DMS53 treated with DMSO at 0.1 percent for 48 hours (cell line): ENCODE results near the gene CCT6B.

Source experiments
- DNase-seq: peaks from one replicate; lab custom pipeline; 2025; ENCODE audit not compliant: unreplicated experiment; lab: John Stamatoyannopoulos, UW

Gene CCT6B

DNA sequence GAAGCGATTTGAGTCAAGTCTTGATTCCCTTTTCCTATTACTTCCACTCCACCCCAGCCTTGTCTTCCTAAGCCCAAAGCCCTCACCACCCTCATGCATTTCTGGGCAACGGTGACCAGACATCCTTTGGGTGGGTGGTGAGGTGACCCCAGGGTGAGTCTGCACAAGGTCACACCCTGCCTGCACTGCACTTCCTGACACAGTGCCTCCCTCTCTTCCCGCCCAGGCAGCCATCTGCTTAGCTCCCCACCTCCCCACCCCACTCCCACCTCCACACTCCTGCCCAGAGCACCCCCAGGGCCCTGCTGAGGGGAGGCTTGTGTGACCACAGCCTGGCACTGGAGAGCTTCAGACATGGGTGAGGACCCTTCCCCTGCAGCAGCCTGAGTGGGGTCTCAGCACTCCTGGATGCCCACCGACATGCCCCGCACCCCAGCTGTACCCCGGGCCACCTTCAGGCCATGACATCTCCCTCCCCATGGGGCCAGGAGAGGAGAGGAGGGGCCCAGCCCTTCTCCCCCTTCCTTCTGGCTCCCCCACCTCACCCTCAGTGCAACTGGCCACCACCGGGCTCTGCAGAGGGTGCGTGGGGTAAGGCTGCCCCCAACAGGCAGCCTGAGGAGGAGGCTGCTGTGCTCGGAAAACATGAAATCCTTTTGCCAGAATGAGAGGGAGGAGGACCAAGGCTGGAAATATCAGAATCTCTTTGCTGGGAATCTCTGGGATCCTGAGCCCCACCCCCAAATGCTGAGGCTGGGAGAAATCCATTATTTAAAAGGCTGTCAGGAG, 68.6 kb downstream of the CCT6B start:
- DNase-seq: no peak

GRCh38 chr17:34886831-34887230, 74.4 kb downstream of the CCT6B start:
- no peak for DNase-seq

DNA sequence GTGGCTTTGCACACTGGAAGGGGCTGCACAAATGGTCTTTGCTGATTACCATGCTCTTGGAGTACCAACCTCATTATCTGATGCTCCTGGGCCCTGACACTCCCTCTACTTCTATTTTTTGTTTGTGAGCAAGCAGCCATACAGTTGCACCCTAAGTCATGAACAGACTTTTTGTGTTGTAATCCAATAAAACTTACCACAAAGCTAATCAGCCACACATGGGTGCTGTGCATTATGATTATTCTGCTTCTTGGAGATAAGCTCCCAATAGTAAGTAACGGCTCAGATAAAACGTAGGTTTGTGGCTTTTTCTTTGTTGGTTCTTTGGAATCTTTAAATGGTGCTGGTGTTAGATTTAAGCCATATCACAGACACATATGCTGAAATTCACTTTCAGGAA, 76.2 kb downstream of the CCT6B start:
- DNase-seq: no peak

- no peak for DNase-seq
Observed at GRCh38 chr17:34884597-34884996, 76.7 kb downstream of the CCT6B start.

DNA sequence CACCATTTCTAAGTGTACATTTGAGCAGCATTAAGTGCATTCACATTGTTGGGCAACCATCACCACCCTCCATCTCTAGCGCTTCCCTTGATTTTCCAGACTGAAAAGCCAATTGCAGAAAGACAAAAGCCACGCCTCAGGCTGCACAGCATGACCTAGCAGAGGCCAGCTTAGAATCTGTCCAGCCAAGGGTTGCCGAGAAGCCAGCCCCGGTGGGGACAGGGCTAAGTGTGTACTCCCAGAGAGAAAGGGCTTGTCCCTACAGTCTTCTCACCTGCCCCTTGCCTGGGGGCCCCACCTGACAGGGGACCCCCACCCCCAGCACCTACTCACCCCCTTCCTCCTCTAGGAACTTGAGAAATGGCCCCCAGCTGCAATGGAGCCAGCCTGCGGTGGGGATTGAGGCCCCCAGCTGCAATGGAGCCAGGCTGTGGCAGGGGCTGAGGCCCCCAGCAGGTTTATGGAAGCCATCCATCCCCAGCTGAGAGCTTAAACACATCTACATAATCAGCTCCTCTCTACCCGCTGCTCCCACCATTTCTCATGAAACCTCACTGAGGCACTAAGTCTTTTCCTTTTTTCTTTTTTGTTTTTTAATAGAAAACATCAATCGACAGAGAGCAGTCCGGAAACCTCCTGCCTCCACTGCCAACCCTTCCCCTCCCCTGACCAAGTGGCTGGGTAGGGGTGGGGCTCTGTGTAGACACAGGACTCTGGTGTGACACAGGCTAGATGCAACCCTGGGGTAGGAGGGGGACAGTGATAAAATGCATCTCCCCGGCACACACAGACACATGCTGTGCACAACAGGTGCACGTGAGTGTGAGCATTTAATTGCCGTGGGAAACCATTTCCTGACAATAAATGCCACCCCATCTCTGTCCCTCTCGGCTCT, 77.9 kb downstream of the CCT6B start:
- DNase-seq: no peak

DNA sequence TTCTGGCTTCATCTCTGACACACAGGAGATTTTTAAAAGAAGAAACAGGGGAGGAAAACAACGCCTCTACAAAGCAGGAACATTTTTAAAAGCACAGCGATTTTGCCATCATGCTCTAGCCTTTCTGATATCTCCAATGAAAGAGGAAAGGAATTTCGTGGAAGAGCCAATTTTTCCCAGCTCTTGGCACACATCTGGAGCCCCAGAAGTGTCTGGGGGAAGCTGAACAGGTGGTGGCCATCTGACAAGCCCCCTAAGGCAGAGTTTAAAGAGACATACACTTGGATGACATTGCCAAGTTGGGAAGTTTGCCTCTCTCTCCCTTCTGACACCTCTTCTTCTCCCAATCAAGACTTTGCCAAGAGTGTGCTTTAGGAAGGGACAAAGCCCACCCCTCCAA, 82.1 kb downstream of the CCT6B start:
- no peak for DNase-seq
